ENCODE results near the gene ADAMTSL1. TPM values are rescaled to one million over a fixed set of nuclear protein-coding genes. Genes with fewer than 3 reads are reported as not detected.

The ADAMTSL1 gene
- total RNA-seq, 3 donors from 2014 or later: 3.6 to 7.5 (median 4.2) TPM

DNA sequence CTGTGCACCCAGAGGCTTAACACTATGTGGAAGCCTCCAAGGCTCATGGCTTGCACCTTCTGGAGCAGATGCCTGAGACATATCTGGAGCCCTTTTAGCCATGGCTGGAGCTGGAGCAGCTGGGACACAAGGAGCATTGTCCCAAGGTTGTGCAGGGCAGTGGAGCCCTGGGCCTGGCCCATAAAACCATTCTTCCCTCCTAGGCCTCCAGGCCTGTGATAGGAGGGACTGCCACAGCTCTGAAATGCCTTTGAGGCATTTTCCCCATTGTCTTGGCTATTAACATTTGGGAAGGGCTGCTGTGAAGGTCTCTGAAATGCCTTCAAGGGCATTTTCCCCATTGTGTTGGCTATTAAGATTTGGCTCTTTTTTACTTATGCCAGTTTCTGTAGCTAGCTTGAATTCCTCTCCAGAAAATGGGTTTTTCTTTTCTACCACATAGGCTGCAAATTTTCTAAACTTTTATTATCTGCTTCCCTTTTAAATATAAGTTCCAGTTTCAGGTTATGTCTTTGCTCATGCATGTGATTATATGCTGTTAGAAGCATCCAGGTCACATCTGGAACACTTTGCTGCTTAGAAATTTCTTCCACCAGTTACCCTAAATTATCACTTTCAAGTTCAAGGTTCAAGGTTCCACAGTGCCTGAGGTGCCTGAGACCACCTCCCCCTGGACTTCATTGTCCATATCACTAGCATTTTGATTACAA is 221.2 kb downstream of the ADAMTSL1 start:
- H3K27ac ChIP-seq: no peak overlapping the region
- no peaks in the 10 kb centered on the region for H3K27me3 ChIP-seq
- peaks cover 7% of the 10 kb centered on the region in 2 donors for H3K9me3 ChIP-seq
- no peaks in the 10 kb centered on the region for H3K4me1 ChIP-seq
- H3K4me3 ChIP-seq: no peak overlapping the region
- intact Hi-C loops (cut with DNase I; ENCODE audit: low total_unique reads): no loop called here
- TF ChIP-seq POLR2AphosphoS5 (IDR thresholded peaks at IDR 0.05) (no peak), POLR2A (IDR thresholded peaks at IDR 0.05) (no peak)
- TF ChIP-seq, protein P1, sequence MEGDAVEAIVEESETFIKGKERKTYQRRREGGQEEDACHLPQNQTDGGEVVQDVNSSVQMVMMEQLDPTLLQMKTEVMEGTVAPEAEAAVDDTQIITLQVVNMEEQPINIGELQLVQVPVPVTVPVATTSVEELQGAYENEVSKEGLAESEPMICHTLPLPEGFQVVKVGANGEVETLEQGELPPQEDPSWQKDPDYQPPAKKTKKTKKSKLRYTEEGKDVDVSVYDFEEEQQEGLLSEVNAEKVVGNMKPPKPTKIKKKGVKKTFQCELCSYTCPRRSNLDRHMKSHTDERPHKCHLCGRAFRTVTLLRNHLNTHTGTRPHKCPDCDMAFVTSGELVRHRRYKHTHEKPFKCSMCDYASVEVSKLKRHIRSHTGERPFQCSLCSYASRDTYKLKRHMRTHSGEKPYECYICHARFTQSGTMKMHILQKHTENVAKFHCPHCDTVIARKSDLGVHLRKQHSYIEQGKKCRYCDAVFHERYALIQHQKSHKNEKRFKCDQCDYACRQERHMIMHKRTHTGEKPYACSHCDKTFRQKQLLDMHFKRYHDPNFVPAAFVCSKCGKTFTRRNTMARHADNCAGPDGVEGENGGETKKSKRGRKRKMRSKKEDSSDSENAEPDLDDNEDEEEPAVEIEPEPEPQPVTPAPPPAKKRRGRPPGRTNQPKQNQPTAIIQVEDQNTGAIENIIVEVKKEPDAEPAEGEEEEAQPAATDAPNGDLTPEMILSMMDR (IDR thresholded peaks at IDR 0.05): no peak
- H3K36me3 ChIP-seq: no peaks in the 10 kb centered on the region
- no peak for DNase-seq (ENCODE audit: low spot score in 2 of 2)

DNA sequence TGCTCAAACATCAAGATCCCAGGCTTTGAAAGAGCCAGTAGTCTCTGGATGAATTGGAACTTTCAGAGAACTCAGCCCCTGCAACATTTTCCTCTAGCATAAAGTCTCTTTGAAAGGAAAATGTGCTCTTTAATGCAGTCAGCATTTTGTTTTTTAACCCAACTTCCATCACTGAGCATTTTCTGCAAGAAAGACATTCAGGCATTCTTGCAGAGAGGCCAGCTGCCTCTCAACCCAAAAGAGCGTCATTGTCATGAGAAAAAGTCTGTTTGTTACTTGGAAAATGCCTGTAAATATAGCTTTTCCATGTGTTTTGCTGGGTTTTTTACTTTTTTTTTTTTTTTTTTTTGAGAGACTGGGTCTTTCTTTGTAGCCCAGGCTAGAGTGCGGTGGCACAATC is 225.0 kb downstream of the ADAMTSL1 start:
- Histone ChIP-seq H3K9me3 (peaks cover 7% of the 10 kb centered on the region in 2 donors), H3K4me1 (no peaks in the 10 kb centered on the region), H3K36me3 (no peaks in the 10 kb centered on the region), H3K4me3 (no peak overlapping the region), H3K27ac (no peak overlapping the region), H3K27me3 (no peaks in the 10 kb centered on the region)
- TF ChIP-seq POLR2AphosphoS5 (IDR thresholded peaks at IDR 0.05): no peak
- no peak for DNase-seq (ENCODE audit: low spot score in 2 of 2)
- intact Hi-C loops (cut with DNase I; ENCODE audit: low total_unique reads): no loop called here

DNA sequence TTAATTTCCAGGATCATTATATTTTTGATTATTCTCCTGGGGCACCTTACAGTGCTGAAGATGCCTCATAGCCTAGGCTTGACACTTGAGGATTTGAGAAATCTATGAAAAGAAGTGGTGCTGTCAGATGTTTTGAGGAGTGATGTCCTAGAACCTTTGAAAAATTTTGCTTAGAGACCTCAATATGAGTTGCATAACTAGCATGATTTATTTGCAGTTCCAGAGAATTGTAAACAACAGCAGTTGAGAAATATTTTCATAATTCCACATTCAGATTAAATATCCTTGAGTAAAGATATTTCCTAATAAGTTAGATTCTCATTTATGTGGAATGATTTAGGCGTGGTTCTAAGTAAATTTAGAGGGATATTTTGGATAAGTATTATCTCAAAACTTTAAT is 225.8 kb downstream of the ADAMTSL1 start:
- Histone ChIP-seq H3K36me3 (no peaks in the 10 kb centered on the region), H3K27ac (no peak overlapping the region), H3K4me1 (no peaks in the 10 kb centered on the region), H3K27me3 (no peaks in the 10 kb centered on the region), H3K9me3 (peaks cover 5% of the 10 kb centered on the region in 2 donors), H3K4me3 (no peak overlapping the region)
- DNase-seq (ENCODE audit: low spot score in 2 of 2): no peak
- intact Hi-C loops (cut with DNase I; ENCODE audit: low total_unique reads): no loop called here
- TF ChIP-seq POLR2AphosphoS5 (IDR thresholded peaks at IDR 0.05): no peak
- TF ChIP-seq, protein P1 (IDR thresholded peaks at IDR 0.05): no peak
- TF ChIP-seq POLR2A (IDR thresholded peaks at IDR 0.05): no peak

DNA sequence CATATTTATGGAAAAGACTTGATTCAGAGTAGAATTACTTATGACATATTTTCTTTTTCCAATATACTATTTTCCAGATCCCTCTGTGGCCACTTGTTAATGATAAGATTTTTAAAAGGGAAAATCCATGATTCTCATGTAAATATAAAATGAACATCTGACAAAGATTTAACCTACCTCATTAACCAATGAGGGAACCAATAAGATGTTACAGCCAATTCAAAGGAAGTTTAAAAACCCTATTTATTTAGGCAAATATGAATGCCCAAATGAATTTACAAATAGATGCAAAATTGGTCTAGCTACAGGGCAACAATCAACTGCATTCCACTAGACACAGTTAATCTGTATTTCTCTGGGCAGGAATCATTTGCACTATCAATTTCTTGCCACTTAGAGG is 226.8 kb downstream of the ADAMTSL1 start:
- no peak overlapping the region for H3K4me3 ChIP-seq
- H3K27me3 ChIP-seq: no peaks in the 10 kb centered on the region
- no peak for DNase-seq (ENCODE audit: low spot score in 2 of 2)
- intact Hi-C loops (cut with DNase I; ENCODE audit: low total_unique reads): no loop called here
- H3K9me3 ChIP-seq: no peaks in the 10 kb centered on the region
- H3K4me1 ChIP-seq: no peaks in the 10 kb centered on the region
- TF ChIP-seq, protein P1 (IDR thresholded peaks at IDR 0.05): no peak
- TF ChIP-seq POLR2AphosphoS5 (IDR thresholded peaks at IDR 0.05): no peak
- TF ChIP-seq POLR2A (IDR thresholded peaks at IDR 0.05): no peak
- no peaks in the 10 kb centered on the region for H3K36me3 ChIP-seq
- no peak overlapping the region for H3K27ac ChIP-seq

DNA sequence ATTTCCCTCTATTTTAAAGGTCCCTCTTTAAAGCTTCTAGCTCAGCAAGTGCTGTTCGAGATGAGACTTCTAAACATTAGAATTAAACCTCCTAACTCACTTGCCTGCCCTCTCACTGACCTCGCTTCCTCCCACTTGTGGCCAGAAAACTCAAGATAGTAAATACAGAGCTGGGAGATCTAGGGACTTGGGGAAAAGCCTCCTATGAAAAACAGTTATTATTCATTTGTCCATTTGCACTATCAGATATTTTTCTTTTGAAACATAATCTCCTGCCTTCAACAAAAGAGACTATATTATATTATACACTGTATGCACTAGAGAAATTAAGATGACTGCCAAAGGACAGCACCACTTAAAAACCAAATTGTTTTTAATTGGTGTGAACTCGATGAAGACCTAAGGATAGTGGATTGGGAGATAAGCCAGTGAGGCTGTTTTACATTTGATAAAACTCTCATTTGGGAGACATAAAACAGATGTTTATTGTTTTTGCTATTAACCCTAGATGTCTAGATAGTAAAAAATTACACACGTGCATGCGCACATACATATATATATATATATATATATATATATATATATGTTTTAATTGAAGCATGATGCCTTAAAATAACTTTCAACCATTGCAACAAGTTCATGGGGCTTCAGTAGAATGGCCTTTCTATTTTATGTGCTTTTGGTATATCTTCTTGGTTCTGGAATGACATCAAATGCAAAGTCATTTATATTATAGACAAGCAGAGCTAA is 229.4 kb downstream of the ADAMTSL1 start:
- Histone ChIP-seq H3K27ac (no peak overlapping the region), H3K27me3 (no peaks in the 10 kb centered on the region), H3K36me3 (no peaks in the 10 kb centered on the region), H3K4me1 (no peaks in the 10 kb centered on the region), H3K9me3 (no peaks in the 10 kb centered on the region), H3K4me3 (no peak overlapping the region)
- DNase-seq (ENCODE audit: low spot score in 2 of 2): no peak
- TF ChIP-seq POLR2A (IDR thresholded peaks at IDR 0.05) (no peak), POLR2AphosphoS5 (IDR thresholded peaks at IDR 0.05) (no peak)
- TF ChIP-seq, protein P1 (IDR thresholded peaks at IDR 0.05): no peak
- intact Hi-C loops (cut with DNase I; ENCODE audit: low total_unique reads): no loop called here
